ENCODE data around the gene HDAC4.

The HDAC4 gene

DNA sequence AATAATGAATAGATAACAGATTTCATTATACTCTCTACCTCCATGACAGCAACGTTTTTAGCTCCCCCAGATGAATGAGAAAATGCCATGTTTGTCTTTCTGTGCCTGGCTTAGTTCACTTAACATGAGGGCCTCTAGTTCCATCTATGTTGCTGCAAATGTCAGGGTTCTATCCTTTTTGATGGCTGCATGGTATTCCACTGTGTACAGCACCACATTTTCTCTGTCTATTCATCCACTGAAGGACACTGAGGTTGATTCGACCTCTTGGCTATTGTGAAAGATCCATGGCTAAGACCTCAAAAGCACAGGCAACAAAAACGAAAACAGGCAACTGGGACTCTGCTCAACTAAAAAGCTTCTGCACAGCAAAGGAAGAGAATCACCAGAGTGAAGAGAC, 264.6 kb downstream of the HDAC4 start:
- Histone ChIP-seq H3K4me3 (ENCODE audit: low read length) (no peak overlapping the region), H3K9me3 (ENCODE audit: control insufficient read depth, low read length) (no peaks in the 10 kb centered on the region), H3K4me1 (ENCODE audit: control insufficient read depth, insufficient read depth, low read length) (no peaks in the 10 kb centered on the region), H3K27me3 (ENCODE audit: control insufficient read depth, insufficient read depth, low read length) (no peaks in the 10 kb centered on the region), H3K9ac (ENCODE audit: low read length) (no peak overlapping the region), H3K36me3 (ENCODE audit: control insufficient read depth, insufficient read depth, low read length) (no peaks in the 10 kb centered on the region)

- Histone ChIP-seq H3K9me3 (ENCODE audit: control insufficient read depth, low read length) (no peaks in the 10 kb centered on the region), H3K9ac (ENCODE audit: low read length) (no peak overlapping the region), H3K4me3 (ENCODE audit: low read length) (no peak overlapping the region), H3K36me3 (ENCODE audit: control insufficient read depth, insufficient read depth, low read length) (no peaks in the 10 kb centered on the region), H3K4me1 (ENCODE audit: control insufficient read depth, insufficient read depth, low read length) (no peaks in the 10 kb centered on the region), H3K27me3 (ENCODE audit: control insufficient read depth, insufficient read depth, low read length) (no peaks in the 10 kb centered on the region)
Observed at GRCh38 chr2:239135531-239135930, 265.3 kb downstream of the HDAC4 start.

GRCh38 chr2:239133945-239134570, 266.8 kb downstream of the HDAC4 start:
- Histone ChIP-seq H3K9ac (ENCODE audit: low read length) (no peak overlapping the region), H3K4me1 (ENCODE audit: control insufficient read depth, insufficient read depth, low read length) (no peaks in the 10 kb centered on the region), H3K36me3 (ENCODE audit: control insufficient read depth, insufficient read depth, low read length) (no peaks in the 10 kb centered on the region), H3K4me3 (ENCODE audit: low read length) (no peak overlapping the region), H3K27me3 (ENCODE audit: control insufficient read depth, insufficient read depth, low read length) (no peaks in the 10 kb centered on the region), H3K9me3 (ENCODE audit: control insufficient read depth, low read length) (no peaks in the 10 kb centered on the region)

DNA sequence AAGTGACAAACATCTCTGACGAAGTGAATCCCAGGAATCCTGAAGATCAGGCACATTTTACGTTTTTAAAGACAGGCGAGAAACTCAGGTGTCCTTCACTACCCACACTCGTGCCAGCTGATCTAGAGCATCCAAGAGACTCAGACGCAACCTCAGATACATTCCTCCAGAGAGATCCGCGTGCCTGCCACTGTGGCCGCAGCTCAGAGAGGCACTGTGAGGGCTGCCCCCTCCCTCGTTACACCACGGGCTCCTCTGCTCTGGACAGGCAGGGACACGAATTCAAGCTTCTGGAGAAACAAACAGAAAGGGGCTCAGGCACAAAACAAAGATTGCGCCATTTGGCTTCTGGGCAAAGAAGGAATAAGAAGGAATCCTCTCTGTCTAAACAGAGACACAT, 268.0 kb downstream of the HDAC4 start:
- Histone ChIP-seq H3K4me1 (ENCODE audit: control insufficient read depth, insufficient read depth, low read length) (no peaks in the 10 kb centered on the region), H3K27me3 (ENCODE audit: control insufficient read depth, insufficient read depth, low read length) (no peaks in the 10 kb centered on the region), H3K36me3 (ENCODE audit: control insufficient read depth, insufficient read depth, low read length) (no peaks in the 10 kb centered on the region), H3K9me3 (ENCODE audit: control insufficient read depth, low read length) (no peaks in the 10 kb centered on the region), H3K4me3 (ENCODE audit: low read length) (no peak overlapping the region), H3K9ac (ENCODE audit: low read length) (no peak overlapping the region)

DNA sequence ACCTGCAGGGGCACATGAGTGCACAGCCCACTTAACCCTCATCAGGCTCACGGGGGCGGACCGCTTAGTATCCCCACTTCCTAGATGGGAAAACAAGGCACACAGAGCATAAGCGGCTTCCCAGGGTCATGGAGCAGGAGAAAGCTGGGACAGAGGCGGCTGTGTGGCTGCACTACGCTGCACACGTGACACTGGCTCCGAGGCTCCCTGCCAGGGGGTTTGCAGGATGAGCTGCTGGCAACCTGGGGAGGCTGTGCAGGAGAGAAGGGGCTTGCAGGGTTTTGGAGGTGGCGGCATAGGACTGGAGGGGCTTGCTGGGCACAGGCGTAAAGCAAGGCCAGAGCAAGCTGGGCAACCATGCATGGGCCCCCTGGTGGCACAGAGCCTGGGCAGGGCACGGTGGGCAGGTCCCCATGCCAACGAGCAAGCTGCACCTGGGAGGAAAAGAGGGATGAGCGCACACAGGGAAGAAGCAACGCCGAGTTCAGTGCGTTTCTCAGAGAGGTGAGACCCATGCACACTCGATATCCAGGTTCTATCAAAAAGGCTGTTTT, 268.6 kb downstream of the HDAC4 start:
- H3K27me3 ChIP-seq (ENCODE audit: control insufficient read depth, insufficient read depth, low read length): no peaks in the 10 kb centered on the region
- no peak overlapping the region for H3K4me3 ChIP-seq (ENCODE audit: low read length)
- no peaks in the 10 kb centered on the region for H3K36me3 ChIP-seq (ENCODE audit: control insufficient read depth, insufficient read depth, low read length)
- no peak overlapping the region for H3K9ac ChIP-seq (ENCODE audit: low read length)
- H3K4me1 ChIP-seq (ENCODE audit: control insufficient read depth, insufficient read depth, low read length): no peaks in the 10 kb centered on the region
- H3K9me3 ChIP-seq (ENCODE audit: control insufficient read depth, low read length): no peaks in the 10 kb centered on the region

DNA sequence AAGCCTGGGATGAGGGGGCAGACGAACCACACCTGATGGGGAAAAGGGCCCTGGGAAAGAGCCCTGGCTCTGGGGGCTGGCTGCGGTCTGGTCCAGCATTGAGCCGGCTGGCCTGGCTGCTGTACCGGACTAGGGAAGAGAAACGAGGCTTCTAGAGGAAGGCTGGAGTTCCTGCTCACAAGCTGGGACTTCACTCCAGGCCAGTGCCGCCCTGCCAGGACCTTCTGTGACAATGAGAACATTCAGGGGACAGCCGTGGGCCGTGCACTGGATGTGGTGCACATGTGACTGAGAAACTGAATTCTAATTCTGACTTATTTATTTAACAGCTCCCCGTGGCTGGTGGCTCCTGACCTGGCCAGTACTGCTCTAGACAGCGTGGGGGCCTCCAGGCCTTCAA, 269.3 kb downstream of the HDAC4 start:
- H3K36me3 ChIP-seq (ENCODE audit: control insufficient read depth, insufficient read depth, low read length): no peaks in the 10 kb centered on the region
- no peak overlapping the region for H3K9ac ChIP-seq (ENCODE audit: low read length)
- H3K4me3 ChIP-seq (ENCODE audit: low read length): no peak overlapping the region
- no peaks in the 10 kb centered on the region for H3K27me3 ChIP-seq (ENCODE audit: control insufficient read depth, insufficient read depth, low read length)
- H3K4me1 ChIP-seq (ENCODE audit: control insufficient read depth, insufficient read depth, low read length): no peaks in the 10 kb centered on the region
- no peaks in the 10 kb centered on the region for H3K9me3 ChIP-seq (ENCODE audit: control insufficient read depth, low read length)

GRCh38 chr2:239130786-239131325, 270.0 kb downstream of the HDAC4 start:
- no peak overlapping the region for H3K9ac ChIP-seq (ENCODE audit: low read length)
- H3K9me3 ChIP-seq (ENCODE audit: control insufficient read depth, low read length): no peaks in the 10 kb centered on the region
- no peaks in the 10 kb centered on the region for H3K36me3 ChIP-seq (ENCODE audit: control insufficient read depth, insufficient read depth, low read length)
- H3K4me3 ChIP-seq (ENCODE audit: low read length): no peak overlapping the region
- no peaks in the 10 kb centered on the region for H3K4me1 ChIP-seq (ENCODE audit: control insufficient read depth, insufficient read depth, low read length)
- no peaks in the 10 kb centered on the region for H3K27me3 ChIP-seq (ENCODE audit: control insufficient read depth, insufficient read depth, low read length)

DNA sequence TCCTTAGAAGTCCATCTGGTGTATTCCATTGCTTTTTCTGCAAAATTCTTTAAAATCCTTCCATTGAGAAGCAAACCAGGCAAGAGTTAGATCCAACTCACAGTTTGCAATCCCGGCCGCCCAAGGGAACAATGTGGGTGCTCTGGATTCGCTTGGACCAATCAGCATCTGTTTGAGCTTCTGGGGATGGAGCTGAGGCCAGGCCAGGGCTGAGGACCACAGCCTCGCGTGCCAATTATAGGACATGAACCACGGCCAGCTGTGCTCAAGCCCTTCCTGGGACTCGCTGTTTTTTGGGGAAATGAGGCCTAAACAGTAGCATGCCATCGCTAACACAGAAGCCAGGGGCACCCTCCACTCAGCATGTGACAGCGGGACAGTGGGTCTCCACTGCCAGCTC, 270.8 kb downstream of the HDAC4 start:
- Histone ChIP-seq H3K9ac (ENCODE audit: low read length) (no peak overlapping the region), H3K27me3 (ENCODE audit: control insufficient read depth, insufficient read depth, low read length) (no peaks in the 10 kb centered on the region), H3K4me1 (ENCODE audit: control insufficient read depth, insufficient read depth, low read length) (no peaks in the 10 kb centered on the region), H3K4me3 (ENCODE audit: low read length) (no peak overlapping the region), H3K36me3 (ENCODE audit: control insufficient read depth, insufficient read depth, low read length) (no peaks in the 10 kb centered on the region), H3K9me3 (ENCODE audit: control insufficient read depth, low read length) (no peaks in the 10 kb centered on the region)

DNA sequence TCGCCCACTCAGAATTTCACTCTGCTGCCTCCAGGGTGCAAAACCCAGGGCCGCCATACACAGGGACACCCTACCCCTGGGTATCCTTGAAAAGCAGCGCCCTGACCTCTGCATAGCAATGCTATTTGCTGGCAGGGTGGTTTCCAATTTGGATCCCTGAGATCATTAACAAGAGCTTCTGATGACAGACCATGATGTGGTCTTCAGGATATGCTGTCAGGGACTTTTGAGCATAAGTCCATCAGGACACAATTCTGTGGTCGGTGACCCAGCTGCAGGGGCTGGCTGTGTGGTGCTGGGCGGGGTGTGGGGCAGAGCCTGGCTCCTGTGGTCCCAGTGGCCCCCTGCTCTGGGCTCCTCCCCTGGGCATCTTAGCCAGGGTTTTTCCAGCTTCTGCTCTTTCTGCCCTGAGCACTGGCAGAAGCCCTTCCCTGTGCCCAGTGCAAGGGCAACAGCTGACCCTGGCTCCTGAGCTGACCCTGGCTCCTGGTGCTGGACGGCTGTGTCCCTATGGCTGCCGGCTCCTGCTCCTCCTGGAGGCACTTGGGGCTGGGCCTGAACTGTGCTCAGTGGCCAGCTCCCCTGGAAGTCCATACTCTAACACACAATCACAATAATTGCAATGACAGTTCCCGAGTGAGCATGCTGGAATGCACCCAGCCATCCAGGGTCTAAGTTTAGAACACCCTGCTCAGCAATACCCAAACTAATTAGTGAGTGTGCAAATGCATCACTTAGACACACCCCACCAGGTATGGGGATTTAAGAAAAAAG, 271.5 kb downstream of the HDAC4 start:
- Histone ChIP-seq H3K9ac (ENCODE audit: low read length) (no peak overlapping the region), H3K36me3 (ENCODE audit: control insufficient read depth, insufficient read depth, low read length) (no peaks in the 10 kb centered on the region), H3K4me3 (ENCODE audit: low read length) (no peak overlapping the region), H3K4me1 (ENCODE audit: control insufficient read depth, insufficient read depth, low read length) (no peaks in the 10 kb centered on the region), H3K27me3 (ENCODE audit: control insufficient read depth, insufficient read depth, low read length) (no peaks in the 10 kb centered on the region), H3K9me3 (ENCODE audit: control insufficient read depth, low read length) (no peaks in the 10 kb centered on the region)

DNA sequence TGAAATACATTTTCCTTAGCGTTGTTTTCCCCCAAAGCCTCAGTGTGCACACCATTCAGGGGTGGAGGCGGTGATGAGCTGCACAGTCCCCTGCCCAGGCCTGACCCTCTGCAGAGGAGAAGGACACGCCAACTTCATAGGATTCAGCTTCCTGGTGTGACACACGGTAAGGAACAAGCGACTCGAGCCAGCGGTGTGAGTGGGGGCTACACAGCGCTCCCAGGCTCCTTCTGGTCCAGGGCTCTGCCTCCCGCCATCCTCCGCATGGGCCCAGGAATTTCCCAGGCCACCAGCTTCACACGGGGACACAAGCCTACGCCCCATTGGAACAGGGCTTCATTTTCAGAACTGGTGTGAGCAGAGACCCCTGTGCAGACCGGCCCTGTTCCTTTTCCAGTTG, 272.1 kb downstream of the HDAC4 start:
- H3K9me3 ChIP-seq (ENCODE audit: control insufficient read depth, low read length): no peaks in the 10 kb centered on the region
- H3K4me1 ChIP-seq (ENCODE audit: control insufficient read depth, insufficient read depth, low read length): no peaks in the 10 kb centered on the region
- no peak overlapping the region for H3K4me3 ChIP-seq (ENCODE audit: low read length)
- H3K36me3 ChIP-seq (ENCODE audit: control insufficient read depth, insufficient read depth, low read length): no peaks in the 10 kb centered on the region
- H3K9ac ChIP-seq (ENCODE audit: low read length): no peak overlapping the region
- no peaks in the 10 kb centered on the region for H3K27me3 ChIP-seq (ENCODE audit: control insufficient read depth, insufficient read depth, low read length)

- H3K4me1 ChIP-seq (ENCODE audit: control insufficient read depth, insufficient read depth, low read length): no peaks in the 10 kb centered on the region
- no peaks in the 10 kb centered on the region for H3K27me3 ChIP-seq (ENCODE audit: control insufficient read depth, insufficient read depth, low read length)
- no peak overlapping the region for H3K9ac ChIP-seq (ENCODE audit: low read length)
- H3K4me3 ChIP-seq (ENCODE audit: low read length): no peak overlapping the region
- no peaks in the 10 kb centered on the region for H3K9me3 ChIP-seq (ENCODE audit: control insufficient read depth, low read length)
- no peaks in the 10 kb centered on the region for H3K36me3 ChIP-seq (ENCODE audit: control insufficient read depth, insufficient read depth, low read length)
Observed at GRCh38 chr2:239127513-239127912, 273.3 kb downstream of the HDAC4 start.

Data from mucosa of stomach (tissue), 1 donor.